GM23338 (cell line): ENCODE results near the gene CACNA2D3.
A peak's percentile ranks its signal among the peaks of the same experiment; 100 is the strongest.

Experiments used
- CTCF ChIP-seq, 2 experiments: fragments of 200-600 bp in 1 of 2; sonication (generic) in 1 of 2; conservative IDR thresholded peaks; 2 replicates each; pipeline versions ENCODE4 v1.5.1 to v1.6.1; 2016 to 2017; ENCODE audit warnings: antibody characterized with exemption in 2 of 2, low read depth in 2 of 2, mild to moderate bottlenecking in 2 of 2, moderate library complexity in 1 of 2
- EZH2phosphoT487 ChIP-seq: fragments of 200-600 bp; sonication (generic); IDR thresholded peaks from one replicate; pipeline ENCODE4 v1.8.1; 2018; ENCODE audit warnings: antibody characterized with exemption; ENCODE audit not compliant: unreplicated experiment

- TF ChIP-seq EZH2phosphoT487 (no peak), CTCF (conservative IDR thresholded peaks at IDR 0.05; ENCODE audit: low read depth in 2 of 2) (peak; percentile 33 to 54)
Measured at GRCh38 chr3:54870423-54870822, 748.1 kb downstream of the CACNA2D3 start.
